GM15510 (cell line): Measurements from ENCODE around the gene ARFRP1.

Source experiments
- POLR2A ChIP-seq: IDR thresholded peaks from 3 replicates; pipeline ENCODE4 v1.6.1; 2011; ENCODE audit warnings: borderline replicate concordance; ENCODE audit not compliant: insufficient read length; ENCODE audit errors: extremely low read depth

Gene ARFRP1

GRCh38 chr20:63653041-63653973, 54.5 kb downstream of the ARFRP1 start, which contains the start of gene STMN3:
Gene STMN3 (minus strand): TSS chr20:63653424. CDS start chr20:63653345, 79 bp downstream.
- no peak for TF ChIP-seq POLR2A

- TF ChIP-seq POLR2A, result no peak
Measured at GRCh38 chr20:63652192-63652980, 55.4 kb downstream of the ARFRP1 start.

GRCh38 chr20:63651942-63652191, 55.9 kb downstream of the ARFRP1 start:
- TF ChIP-seq POLR2A, result no peak

GRCh38 chr20:63648895-63649589, 58.7 kb downstream of the ARFRP1 start:
- TF ChIP-seq POLR2A, result no peak
